HG03135 (cell line): ENCODE data around the gene LSMEM2.
"Not testable (repeated sequence)": the region's sequence is repeated elsewhere in the genome, so short reads cannot be mapped to it uniquely, and the experiment has no call there.

Experiments
- ATAC-seq: cut with Tn5 transposase; IDR thresholded peaks from one replicate; pipeline ENCODE4 v1.9.1; 2021; ENCODE audit warnings: mild to moderate bottlenecking, moderate library complexity; ENCODE audit not compliant: unreplicated experiment

The LSMEM2 gene

GRCh38 chr3:50297896-50298725, 19.2 kb downstream of the LSMEM2 start:
- ATAC-seq, result no peak

- ATAC-seq, result peak; percentile 81
Measured at GRCh38 chr3:50298836-50299637, 20.1 kb downstream of the LSMEM2 start, which contains the start of the genes HYAL3 and NAA80. Gene HYAL3 (minus strand): TSS chr3:50299405. CDS start chr3:50295602, 3,803 bp downstream. Gene NAA80 (minus strand): TSS chr3:50299405. CDS start chr3:50297463, 1,942 bp downstream.

DNA sequence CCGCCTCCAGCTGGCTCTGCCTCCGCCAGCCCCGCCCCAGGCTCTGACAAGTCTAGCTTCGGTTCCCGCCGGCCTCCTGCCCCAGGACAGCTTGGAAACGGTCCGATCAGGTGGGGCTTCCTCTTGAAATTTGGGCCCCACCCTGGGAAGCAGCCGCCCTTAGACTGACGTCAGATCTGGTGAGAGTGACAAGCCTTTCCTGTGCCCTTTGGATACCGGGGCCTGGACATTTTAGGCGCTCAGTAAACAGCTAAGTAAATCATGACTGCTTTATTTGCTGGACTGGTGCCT, 20.7 kb downstream of the LSMEM2 start:
- no peak for ATAC-seq

DNA sequence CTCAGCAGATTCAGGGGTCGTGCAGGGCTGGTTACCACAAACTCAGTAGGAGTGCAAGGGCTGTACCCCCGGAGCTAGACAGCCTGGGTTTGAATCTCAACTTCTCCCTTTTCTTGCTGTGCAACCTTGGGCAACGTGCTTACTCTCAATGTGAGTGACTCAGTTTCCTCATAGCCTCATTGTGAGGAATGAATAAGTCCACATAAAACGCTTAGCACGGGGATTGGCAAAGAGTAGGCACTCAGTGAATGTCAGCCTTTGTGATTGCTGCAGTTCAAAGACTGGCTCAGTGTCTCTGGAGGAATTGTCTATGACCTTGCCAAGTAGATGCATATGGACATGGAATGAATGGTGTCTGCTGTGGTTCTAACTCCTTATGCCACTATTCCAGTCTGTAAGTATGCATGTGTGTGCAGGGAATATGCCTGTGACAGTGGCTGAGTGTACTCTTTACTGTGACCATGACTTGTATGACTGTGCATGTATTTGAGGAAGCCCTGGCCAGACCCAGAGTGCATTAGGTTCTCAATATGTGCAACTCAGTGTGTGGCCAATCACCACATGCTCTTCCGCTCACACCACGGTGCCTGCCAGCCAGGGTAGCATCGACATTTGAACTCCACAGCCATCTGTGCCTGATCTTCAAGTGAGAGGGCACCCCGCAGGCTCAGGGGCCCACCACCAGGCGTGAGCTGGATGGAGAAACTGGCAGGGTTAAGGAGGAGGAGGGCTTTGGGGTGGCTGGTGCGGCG, 21.2 kb downstream of the LSMEM2 start:
- no peak for ATAC-seq

- ATAC-seq, result no peak
Measured at GRCh38 chr3:50300681-50301254, 21.9 kb downstream of the LSMEM2 start.

DNA sequence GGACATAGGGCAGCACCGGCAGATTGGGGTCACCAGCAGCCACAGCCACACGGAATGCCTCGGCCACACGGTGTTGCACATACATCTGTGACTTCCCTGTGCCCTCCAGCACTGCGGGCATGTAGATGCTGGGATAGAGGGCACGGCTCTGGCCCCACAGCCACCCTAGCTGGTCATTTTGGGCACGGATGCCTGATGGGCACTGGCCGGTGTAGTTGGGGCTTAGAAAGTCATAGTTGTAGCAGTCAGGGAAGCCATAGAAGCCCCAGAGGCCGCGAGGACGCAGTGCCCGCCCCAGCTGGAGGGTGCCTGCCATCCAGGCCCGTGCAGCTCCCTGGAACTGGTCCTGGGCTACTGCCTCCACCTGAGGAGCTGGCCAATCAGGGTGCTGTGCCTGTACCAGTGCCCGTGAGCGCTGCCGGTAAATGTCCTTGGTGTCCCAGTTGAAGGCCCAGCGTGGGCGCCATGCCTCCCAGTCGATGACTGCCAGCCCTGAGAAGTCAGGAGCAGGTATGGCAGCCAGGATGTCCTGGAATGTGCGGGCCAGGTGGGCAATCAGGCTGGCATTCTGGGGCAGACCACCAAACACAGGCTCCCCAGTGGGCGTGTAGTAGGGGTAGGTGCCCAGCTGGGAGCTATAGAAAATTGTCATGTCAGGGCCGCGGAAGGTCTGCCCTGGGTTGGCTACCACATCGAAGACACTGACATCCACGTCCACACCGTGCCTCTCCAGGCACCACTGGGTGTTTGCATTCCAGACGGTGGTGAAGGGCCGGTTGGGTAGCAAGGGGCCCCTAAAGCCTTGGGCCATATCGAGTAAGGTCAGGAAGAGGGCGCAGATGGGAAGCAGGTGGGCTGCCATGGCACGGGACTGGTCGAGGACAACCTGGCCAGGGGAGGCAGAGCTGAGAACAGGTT, 23.5 kb downstream of the LSMEM2 start:
- ATAC-seq, result no peak

DNA sequence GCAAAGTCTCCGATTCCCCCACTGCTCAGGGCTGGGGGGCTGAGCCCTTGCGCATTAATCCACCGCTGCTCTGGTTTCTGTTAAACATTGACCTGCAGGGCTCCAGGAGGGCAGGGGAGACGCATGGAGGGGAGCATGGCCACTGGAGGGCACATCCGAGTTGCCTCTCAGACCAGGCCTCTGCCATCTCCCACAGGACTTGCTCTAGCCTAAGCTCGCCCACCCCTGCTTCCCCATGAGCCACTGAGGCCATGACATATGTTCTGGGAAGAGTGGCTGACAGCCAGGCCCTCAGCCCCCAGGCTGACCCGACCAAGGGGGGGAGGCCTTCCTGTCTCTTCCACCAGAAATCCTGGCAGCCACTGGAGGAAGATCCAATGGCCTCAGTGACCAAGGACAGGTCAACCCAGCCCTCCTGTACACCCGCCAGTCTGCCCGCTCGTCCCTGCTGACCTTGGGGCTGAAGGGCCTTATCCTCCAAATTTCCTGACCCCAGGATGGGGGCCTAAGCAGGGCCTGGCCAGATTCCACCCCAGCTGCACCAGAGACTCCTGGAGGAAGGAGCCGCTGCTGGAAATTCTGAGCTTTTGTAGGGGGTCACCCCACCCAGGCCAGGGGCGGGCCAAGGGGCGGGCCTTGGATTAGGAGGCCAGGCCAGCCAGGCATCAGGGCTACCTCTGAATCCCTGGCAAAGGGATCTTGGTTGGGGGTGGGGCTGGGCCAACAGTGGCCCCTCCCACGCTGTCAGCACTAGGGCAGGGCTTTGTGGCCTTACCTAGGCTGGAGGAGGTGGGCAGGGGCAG, 24.3 kb downstream of the LSMEM2 start, which contains the start of gene HYAL1:
Gene HYAL1, minus strand, starts transcription at position 562 of the 803 bp plus-strand sequence. CDS start 618 bp downstream, outside the sequence.
- no peak for ATAC-seq

DNA sequence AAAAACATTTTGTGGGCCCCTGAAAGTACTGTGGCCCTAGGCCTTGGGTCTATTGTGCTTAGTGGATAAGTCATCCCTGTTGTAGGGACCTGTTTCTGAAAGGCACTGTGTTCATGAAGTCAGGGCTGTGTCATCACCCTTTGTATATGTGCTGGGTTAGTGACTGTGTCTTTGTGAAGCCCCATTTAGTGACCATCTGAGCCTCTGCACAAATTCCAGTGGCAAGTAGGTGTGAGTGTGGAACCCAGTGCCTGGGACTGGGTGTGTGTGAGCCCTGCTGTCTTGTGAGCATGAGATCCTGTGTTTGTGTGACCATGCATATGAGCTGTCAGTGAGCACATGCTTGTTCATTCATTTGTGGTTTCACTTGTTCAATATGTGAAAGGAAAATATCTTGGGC, 25.7 kb downstream of the LSMEM2 start:
- no peak for ATAC-seq

DNA sequence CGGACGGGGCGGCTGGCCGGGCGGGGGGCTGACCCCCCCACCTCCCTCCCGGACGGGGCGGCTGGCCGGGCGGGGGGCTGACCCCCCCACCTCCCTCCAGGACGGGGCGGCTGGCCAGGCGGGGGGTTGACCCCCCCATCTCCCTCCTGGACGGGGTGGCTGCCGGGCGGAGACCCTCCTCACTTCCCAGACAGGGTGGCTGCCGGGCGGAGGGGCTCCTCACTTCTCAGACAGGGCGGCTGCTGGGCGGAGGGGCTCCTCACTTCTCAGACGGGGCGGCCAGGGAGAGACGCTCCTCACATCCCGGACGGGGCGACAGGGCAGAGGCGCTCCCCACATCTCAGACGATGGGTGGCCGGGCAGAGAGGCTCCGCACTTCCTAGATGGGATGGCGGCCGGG, 33.2 kb downstream of the LSMEM2 start:
- ATAC-seq, result not testable (repeated sequence)

- no peak for ATAC-seq
Measured at GRCh38 chr3:50314342-50314741, 35.5 kb downstream of the LSMEM2 start.

DNA sequence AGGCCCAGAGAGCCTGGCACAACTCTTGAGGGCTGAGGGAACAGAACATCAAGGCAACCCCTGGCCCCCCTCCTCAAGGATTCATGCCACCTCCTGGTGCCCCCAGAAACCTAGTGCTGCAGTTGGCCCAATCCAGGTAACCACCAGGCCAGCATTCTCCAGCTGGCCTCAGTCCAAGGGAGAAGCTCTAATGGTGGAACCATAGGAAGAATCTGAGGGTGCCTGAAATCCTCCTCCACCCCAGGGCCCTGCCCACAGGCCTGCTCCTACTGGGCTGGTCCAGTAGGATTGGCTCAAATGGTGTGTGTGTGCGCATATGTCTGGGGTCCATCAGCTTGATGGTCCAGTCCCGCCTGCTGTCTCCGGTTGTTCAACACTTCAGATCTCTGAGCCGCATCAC, 35.9 kb downstream of the LSMEM2 start:
- no peak for ATAC-seq

DNA sequence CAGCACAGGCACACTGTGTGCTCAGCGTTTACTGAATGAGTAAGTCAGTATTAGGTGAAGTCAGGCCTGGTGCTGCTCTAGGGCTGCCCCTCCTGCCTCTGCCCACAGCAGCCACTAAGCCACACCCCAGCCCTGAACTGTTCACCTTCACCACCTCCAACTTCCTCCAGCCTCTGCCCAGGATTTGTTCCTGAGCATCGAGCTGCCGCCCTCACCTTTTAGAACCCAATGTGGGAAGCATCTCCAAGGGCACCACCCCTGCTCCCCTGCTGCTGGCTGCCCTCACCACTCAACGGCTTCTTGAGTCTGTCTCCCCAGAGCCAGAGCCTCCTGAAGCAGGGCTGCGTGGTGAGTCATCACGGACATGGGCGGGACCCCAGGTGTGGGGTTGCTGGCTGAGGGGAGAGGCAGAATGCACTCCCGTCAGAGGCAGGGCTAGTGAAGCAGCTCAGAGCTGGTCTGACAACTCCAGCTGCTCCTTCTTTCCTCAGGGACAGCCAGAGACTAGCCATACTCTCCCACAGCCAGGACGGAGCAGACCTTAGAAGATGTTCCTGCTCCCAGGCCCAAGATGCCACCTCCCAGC, 37.9 kb downstream of the LSMEM2 start:
- ATAC-seq, result no peak

- no peak for ATAC-seq
Measured at GRCh38 chr3:50317300-50317699, 38.4 kb downstream of the LSMEM2 start.

DNA sequence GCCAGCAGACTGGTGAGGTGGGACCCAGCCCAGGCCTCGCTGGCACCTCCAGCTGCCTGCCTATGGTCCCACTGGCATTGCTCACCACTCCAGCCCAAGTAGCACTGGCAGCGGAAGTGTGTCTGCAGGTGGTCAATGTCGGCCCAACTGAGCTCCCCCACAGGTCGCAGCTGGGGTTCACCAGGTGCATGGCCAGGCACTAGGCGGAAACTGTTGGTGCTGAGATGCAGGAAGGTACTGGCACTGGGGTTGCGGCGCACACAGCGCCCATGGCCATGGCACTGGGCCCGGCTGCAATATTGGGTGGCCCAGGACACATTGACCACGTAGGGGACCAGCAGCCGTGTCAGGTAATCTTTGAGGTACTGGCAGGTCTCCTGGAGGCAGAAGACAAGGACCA, 39.3 kb downstream of the LSMEM2 start:
- ATAC-seq, result no peak

GRCh38 chr3:50318615-50319014, 39.7 kb downstream of the LSMEM2 start:
- no peak for ATAC-seq

DNA sequence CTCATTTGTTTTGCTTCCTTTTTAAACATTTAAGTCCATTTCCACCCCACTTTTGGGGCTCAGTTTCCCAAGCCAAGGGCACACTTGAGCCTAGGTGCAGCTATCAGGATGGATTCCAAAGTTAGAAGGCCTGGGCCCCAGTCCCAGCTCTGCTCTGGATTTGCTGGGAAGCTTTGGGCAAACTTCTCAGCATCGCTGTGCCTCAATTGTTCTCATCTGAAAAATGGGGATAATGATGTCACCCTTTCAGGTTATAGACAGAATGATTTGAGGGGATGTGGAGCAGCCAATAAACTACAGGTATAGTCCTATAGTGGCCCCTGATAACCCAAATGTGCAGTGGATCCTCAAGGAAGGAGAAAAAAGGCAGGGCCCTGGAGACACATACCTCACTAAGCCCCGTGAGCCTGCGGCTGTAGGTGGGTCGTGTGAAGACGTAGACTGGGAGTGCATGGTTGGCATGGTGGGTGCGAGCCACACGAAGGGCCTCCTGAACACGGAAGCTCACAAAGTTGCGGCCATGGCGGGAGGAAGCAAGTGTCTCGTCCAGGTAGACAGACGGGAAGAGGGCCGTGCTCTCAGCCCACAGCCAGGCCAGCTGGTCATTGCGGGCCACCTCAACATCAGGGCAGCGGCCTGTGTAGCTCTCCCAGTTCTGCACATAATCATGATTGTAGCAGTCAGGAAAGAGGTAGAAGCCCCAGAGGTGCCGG, 40.5 kb downstream of the LSMEM2 start:
- no peak for ATAC-seq

- ATAC-seq, result no peak
Measured at GRCh38 chr3:50319894-50320625, 41.2 kb downstream of the LSMEM2 start.
